Activated CD8-positive, alpha-beta memory T cell treated with anti-CD3 and anti-CD28 coated beads, Interleukin-2, amount 50 U/mL, for 1 hour (primary cell): ENCODE measurements around the gene UBFD1.
"Not testable (repeated sequence)": the region's sequence is repeated elsewhere in the genome, so short reads cannot be mapped to it uniquely, and the experiment has no call there.

ENCODE experiments used
- DNase-seq: peaks from one replicate; pipeline ENCODE4 v3.0.0-alpha.2; 2020; ENCODE audit errors: extremely low read depth

Gene UBFD1, protein sequence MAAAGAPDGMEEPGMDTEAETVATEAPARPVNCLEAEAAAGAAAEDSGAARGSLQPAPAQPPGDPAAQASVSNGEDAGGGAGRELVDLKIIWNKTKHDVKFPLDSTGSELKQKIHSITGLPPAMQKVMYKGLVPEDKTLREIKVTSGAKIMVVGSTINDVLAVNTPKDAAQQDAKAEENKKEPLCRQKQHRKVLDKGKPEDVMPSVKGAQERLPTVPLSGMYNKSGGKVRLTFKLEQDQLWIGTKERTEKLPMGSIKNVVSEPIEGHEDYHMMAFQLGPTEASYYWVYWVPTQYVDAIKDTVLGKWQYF

DNA sequence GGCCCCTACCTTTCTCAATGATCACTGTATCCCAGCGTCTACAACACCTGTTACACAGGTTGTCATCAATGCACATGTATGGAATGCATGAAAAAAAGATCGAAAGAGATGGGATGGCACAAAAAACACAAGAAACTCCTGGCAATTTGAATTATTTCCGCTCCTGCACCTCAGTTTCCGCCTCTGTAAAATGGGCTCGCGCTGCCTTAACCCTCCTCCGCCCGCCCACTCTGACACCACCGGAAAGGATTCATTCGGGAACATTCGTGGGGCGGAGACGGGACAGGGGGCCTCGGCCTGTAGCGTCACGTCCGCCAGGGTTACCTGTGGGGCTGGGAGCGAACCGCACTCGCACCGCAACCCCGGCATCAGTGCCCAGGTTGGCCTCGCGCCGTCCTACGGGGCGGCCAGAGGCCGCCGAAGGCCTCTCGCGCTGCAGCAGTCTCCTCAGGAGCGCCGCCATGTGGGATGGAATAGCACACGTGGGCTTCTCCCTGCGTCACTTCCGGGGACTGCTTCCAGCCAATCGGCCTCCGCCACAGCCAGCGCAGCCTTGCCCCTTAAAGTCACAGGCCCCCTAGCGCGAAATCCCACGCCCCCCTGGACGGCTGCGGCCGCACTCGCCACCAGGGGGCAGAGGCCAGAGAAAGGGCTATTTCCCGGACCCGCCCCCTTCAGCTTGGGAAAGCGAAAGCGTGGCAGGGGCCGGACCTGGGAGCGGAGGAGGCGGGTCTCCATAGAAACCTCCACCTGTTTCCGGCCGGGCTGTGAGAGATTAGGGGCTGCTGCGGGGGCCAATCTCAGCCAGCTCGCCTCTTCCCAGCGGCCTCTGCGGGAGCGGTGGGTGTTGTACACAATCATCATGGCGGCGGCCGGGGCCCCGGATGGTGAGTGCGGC is at the start of gene UBFD1, which contains the start of gene EARS2:
UBFD1 (plus strand) TSS at position 847 of the 898 bp plus-strand sequence; CDS start at position 863, 16 bp downstream.
EARS2 (minus strand) TSS at position 470 of the 898 bp plus-strand sequence; CDS start at position 463, 7 bp downstream.
- peak; percentile 87 for DNase-seq

DNA sequence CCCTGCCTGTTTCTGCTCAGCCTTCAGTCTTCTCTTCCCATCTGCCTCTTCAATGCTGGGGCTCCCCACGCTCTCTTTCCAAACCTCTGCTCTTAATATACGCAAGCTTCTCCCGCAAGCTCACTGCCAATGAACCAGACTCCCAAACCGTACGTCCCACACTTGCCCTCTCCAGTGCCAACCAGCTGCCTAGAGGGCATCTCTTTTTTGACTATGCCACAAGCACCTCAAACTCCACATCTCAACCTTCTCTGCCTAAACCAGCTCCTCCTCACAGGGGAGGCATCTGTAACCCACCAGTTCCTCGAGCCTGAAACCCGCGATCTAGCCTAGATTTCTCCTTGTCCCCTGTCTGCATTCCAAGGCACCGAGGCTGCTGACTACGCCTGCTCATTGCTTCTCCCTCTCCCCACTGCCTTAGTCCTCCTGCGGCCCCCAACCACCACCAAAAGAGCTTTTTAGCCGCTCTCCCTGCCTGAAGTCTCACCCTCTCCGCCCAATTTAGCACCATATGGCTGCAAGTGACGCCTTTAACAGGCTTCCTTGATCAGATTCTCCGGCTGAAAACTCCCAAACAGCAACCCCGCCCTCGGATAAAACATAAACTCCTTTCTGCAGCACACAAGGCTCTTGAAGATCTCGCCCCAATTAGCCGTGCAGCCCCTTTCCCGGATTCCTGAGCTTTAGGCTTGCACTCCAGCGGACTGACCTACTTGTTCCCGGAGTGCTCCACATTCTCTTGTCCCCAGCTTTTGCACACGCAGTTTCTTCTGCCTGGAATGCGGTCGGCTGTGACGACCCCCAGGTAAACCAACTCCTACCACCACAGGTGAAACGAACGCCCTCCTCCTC is 48.7 kb upstream of the UBFD1 start:
- no peak for DNase-seq

DNA sequence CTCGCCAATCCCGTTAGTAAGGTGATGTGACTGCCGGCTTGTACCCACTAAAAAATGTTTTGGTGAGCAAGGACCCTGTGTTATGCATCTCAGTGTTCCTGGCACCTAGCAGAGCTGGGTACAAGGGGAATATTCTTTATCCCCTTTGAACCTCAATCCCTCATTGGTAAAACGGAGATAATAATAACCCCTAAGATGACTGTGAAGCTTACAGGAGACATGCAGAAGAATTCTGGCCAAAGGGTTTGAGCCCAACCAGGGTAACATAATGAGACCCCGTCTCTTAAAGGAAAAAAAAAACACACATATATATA is 48.1 kb upstream of the UBFD1 start:
- no peak for DNase-seq

DNA sequence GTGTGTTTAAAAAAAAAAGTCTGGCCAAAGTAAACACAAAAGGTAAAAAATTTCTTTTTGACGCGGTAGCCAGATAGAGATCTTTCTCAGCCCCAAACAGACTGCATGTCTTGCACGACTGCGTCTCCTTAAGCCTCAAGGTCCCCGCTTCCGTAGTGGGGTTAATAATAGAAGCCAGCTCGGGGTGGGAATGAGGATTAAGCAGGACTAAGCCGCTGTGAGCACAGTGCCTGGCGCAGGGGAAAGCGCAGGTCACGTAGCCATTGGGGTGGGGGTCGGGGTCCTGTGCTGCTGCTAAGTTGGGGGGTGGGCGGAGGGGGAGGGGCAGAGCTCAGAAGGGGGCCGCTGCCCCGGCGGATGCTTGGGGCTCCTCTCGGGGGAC is 47.8 kb upstream of the UBFD1 start:
- DNase-seq: no peak

DNA sequence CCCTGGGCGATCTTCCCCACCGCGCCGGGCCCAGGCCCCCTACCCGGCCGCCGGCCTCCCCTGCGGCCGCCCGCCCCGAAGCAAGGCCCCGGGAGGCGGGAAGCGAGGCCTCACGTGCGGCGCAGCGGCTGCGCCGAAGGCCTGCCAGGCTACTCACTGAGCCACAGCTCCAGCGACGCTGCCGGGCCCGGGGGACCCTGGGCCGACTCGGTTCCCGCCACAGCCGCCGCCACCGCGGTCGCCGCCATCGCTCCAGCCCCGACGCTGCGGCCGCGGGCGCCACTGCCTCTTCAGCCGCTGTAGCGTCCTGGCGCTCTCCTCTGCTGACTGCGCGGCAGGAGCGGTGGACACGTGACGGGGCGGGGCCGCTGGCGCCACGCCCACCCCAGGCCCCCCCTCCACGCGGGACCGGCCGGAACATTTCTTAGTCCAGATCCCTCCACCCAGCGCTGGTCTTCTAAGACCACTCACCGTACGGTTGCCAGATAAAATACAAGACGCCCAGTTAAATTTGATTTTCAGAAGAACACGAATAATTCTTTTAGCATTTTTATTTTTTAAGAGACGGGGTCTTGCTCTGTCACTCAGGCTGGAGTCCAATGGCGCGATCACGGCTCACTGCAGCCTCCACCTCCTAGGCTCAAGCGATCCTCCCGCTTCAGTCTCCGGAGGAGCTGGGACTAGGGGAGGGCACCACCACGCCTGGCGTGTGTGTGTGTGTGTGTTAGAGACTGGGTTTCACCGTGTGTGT is 47.2 kb upstream of the UBFD1 start, which contains the start of gene GGA2:
GGA2 (minus strand) TSS at position 331 of the 751 bp plus-strand sequence; CDS start at position 248, 83 bp downstream.
- DNase-seq: no peak

DNA sequence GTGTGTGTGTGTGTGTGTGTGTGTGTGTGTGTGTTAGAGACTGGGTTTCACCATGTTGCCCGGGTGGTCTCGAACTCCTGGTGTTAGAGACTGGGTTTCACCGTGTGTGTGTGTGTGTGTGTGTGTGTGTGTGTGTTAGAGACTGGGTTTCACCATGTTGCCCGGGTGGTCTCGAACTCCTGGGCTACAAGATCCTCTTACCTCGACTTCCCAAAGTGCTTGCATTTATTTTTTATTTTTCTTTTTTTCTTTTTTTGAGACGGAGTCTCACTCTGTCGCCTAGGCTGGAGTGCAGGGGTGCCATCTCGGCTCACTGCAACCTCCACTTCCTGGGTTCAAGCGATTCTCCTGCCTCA is 46.6 kb upstream of the UBFD1 start:
- not testable (repeated sequence) for DNase-seq

DNA sequence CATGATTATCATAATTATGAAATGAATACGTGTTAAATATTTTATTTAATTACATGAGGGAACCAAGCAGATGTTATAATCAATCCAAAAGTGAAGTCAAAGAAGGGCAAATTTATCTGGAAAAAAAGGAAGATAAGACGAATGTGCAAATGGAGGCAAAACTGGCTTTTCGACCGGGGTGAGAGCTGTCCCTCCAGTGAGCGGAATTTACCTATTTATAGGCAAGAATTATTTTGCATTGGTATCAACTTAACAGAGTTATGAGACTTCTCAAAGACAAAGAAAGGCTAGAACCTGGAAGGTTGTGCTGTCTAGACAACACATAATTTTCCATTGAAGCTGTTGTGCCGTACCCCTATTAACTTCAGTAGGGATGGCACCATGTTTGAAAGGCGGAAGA is 45.8 kb upstream of the UBFD1 start:
- no peak for DNase-seq

DNA sequence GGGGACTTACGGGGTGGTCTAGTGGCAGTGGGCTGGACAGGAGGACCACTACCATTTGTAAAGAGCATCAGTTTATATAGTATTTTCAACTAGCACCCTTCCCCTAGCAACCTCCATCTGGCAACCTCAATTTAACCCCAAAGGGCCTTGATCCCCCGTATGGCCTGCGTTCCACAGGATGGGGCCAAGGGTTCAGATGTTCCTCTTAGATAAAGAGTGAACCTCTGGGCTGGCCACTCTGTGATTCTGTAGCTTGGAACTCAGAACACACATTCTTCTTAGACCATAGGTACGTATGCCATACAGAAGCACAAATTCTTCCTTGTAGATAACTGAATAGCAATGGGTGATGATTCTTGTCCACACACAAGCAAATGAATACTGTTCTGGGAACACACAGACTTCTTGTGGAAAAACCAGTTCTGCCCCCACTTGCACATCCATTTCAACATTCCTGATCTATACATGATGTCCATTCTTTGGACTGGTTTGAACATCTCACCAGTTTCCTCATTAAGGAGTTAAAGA is 45.3 kb upstream of the UBFD1 start:
- no peak for DNase-seq

DNA sequence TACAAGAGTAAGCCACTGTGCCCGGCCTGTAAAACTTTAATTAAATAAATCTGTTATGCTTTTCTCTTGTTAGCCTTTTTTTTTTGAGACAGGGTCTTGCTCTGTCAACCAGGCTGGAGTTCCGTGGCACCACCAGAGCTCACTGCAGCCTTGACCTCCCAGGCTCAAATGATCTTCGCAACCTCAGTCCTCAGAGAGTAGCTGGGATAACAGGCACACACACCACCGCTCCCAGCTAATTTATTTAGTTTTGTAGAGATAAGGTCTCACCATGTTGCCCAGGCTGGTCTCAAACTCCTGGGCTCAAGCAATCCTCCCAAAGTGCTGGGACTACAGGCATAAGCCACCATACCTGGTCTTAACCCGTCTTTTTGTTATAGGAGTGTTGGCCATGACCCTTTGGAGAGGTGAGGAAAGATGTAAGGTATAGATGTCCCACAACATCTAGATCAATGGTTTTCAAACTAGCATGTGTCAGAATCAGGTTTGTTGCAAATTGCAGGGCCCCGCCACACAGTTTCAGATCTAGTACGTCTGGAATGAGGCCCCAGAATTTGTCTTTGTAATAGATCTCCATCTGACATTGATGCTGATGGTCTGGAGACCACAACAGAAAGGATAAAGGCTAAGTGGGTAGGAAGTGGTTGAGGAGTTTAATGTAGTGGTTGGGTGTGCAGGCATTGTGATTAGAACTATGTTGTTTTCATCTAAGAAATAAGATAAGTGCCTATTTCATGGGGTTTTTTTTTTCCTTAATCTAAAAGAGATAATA is 43.0 kb upstream of the UBFD1 start:
- no peak for DNase-seq

DNA sequence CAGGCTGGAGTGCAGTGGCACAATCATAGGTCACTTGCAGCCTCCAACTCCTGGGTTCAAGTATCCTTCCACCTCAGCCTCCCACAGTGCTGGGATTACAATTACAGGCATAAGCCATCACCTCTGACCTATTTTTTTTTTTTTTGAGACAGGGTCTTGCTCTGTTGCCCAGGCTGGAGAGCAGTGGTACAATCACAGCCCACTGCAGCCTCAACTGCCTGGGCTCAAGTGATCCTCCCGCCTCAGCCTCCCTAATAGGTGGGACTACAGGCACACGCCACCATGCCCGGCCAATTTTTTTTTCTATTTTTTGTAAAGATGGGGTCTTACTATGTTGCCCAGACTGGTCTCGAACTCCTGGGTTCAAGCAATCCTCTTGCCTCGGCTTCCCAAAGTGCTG is 41.6 kb upstream of the UBFD1 start:
- no peak for DNase-seq

DNA sequence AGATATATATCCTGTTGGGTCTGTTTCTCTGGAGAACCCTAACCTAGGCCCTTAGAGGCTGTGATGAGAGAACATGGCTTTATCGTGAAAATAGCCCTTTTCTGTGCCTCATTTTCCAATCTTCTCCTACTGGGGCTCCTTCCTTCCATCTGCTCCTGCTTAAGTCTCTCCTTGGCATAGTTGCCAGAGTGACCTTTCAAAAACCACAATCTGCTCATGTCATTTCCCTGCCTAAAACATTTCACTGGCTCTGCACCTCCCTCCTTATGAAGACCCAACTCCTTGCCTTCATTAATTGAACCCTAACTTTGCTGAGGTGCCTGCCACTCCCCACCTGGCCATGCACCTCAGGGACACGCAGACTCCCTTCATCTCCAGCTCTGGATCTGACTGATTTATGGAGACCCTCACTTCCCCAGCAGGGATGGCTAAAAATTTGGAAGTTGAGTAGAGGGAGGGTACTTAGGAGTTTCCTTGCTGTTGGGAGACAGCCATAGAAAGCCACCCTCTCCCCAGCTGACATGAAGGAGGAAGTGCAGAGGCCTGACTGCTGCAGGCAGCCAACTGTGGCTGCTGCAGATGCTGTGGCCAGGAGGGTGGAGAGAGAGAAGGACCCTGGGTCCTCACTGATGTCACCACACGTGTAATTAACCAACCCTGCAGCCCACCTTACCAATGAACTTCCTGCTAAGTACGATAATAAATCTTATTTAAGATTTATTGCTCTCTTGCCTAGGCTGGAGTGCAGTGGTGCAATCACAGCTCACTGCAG is 41.0 kb upstream of the UBFD1 start:
- no peak for DNase-seq

DNA sequence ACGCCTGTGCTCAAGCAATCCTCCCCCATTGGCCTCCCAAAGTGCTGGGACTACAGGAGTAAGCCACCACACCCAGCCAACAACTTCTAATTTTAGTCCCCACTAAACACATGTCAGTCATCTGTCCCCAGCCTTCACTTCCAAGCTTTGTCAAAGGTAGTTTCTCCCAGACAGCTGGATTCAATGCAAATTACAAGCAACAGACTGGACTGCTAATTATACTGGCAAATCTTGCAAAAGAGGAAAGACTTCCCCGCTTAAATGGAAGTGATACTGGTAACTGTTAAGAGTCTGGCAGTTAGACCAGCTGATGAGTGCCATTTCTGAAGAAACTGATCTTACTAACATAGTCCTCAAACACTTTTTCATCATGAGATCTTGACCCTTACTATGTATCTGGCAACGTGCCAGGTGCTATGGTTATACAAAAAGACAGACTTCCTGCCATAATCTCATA is 39.1 kb upstream of the UBFD1 start:
- DNase-seq: no peak

DNA sequence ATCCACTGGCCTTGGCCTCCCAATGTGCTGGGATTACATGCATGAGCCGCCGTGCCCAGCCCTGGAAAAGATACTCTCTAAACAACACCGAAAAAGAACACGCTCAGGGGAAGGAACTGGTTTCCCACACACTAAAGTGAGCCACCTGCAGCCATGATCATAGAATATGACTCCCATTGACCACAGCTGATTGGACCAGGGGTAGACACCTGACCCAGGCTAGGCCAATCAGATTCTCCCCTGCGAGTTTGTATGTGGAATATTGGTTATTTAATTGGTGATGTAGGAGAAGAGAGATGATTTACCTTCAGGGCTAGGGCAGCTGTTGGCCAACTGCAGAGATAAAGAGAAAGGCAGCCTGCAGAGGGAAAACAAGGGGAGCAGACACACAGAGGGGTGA is 38.2 kb upstream of the UBFD1 start:
- no peak for DNase-seq

DNA sequence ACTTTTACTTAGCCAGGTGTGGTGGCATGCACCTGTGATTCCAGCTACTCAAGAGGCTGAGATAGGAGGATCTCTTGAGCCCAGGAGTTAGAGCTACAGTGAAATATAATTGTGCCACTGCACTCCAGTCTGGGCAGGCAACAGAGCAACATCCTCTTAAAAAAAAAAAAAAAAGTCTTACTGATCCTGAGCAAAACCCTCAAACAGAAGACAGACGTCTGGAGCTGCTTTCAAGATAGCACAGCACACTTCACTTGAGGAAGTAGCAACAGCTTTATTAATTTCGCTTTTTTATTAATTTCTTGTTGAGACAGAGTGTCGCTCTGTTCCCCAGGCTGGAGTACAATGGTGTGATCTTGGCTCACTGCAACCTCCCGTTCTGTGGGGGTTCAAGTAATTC is 37.0 kb upstream of the UBFD1 start:
- no peak for DNase-seq

DNA sequence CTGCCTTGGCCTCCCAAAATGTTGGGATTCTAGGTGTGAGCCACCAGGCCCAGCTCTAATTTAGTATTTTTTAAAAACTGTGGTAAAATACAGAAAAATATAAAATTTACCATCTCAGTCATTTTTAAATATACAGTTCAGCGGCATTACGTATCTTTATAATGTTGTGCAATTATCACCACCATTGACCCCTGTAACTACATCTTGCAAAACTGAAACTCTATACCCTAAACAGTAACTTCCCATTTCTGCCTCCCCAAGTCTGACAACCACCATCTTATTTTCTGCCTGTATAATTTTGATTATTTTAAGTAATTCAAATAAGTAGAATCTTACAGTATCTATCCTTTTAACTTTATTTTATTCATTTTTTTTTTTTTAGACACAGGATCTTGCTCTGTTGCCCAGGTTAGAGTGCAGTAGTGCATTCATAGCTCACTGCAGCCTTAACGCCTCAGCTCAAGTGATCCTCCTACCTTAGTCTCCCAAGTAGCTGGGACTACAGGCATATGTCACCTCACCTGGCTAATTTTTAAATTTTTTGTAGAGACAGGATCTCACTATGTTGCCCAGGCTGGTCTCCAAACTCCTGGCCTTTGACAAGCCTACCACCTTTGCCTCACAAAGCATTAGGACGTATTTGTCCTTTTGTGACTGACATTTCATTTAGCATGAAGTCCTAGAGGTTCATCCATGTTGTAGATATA is 36.3 kb upstream of the UBFD1 start:
- no peak for DNase-seq

DNA sequence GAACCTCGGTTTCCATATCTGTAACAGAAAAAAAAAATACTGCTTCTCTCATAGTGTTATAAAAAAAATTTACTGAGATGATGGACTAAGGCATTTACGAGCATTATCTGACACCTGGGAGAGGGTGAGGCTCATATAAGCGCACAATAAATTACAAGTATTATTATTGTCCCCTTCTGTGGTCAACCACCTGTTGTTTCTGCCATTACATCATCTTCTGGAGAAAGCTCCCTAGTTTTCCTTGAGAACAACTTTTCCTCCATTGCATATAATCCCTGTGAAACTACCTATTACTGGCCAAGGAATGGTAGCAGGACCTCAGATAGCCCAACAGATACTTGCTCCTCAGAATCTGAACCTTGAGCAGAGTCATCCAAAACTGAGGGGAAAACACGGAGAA is 35.6 kb upstream of the UBFD1 start:
- no peak for DNase-seq

DNA sequence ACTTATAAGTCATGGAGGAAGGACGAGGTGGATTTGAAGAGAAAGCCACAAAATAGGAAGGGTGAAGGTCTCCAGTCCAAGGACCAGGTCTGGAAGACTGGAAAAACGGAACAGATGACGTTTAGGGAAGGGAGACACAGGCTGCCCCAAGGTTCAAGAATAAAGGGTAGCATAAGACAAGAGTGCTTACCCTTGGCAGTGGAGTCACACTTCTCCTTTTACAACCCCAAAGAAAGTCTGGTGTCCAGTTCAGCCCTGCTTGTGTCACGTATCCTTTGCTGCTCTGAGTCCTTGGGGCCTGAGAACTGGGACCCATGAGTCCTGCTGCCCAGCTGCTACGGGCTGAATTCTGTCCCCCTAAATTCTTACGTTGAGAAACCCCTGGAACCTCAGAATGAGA is 34.2 kb upstream of the UBFD1 start:
- DNase-seq: no peak

DNA sequence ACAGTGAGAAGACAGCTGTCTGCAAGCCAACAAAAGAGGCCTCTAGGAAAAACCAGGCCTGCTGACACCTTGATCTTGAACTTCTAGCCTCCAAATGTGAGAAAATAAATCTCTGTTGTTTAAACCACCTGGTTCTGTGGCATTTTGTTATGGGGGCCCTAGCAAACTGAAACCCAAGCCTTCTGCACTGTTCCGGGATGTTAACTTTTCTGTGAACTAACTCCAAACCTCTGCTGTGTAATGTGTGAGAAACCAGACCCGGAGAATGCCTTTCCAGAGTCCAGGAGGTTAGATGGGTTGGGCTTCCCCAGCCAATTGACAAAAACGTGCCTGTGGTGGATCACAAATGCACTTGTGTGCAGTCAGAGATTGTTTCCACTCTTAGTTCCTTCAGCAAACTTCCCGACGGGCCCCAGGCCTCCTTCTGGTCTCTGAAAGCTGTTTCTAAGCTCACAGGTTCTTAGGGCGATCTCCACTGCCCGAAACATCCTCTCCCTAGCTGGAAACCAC is 33.6 kb upstream of the UBFD1 start:
- DNase-seq: no peak

DNA sequence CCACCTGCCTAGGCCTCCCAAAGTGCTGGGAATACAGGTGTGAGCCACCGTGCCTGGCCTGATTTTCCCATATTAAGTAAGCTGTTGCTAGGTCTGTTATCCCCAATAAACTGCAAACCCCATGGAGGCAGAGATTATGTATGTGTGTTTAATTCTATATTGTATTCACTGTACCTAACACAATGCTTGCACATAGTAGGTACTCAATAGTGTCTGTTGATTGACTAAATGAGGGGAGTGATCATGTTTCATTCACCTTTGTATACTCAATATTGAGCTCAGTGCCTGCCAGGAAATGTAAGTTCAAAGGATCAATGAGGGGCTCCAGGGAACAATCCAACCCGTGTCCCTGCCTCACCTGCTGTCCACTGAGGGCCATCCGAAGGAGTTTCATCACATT is 32.6 kb upstream of the UBFD1 start:
- DNase-seq: no peak
